SK-N-SH (cell line): ENCODE measurements around the gene FOXP1. TPM values are rescaled to one million over a fixed set of nuclear protein-coding genes. Genes with fewer than 3 reads are reported as not detected.

Experiments
- CTCF ChIA-PET: fragments of 300-600, 350-600 bp; formaldehyde crosslinking; extraction: SDS; loops from one replicate; lab custom pipeline; 2021; lab: Yijun Ruan, JAX
- POLR2A ChIA-PET: fragments of 350-600 bp; sonication (Branson Sonifier 250); formaldehyde crosslinking; extraction: SDS; loops from one replicate; lab custom pipeline; 2020; ENCODE audit warnings: antibody characterized with exemption, inconsistent platforms; lab: Yijun Ruan, JAX
- DNase-seq: peaks from one replicate; pipeline ENCODE4 v3.0.0; 2012
- H2AFZ ChIP-seq: fragments of 200-600 bp; sonication (generic); 2 replicates; pipeline ENCODE4 v1.8.1; 2016; ENCODE audit warnings: antibody characterized with exemption, mild to moderate bottlenecking, low read depth
- H3F3A ChIP-seq: fragments of 200-600 bp; sonication (generic); replicated peaks from 2 replicates; pipeline ENCODE3; 2016; ENCODE audit warnings: antibody characterized with exemption, mild to moderate bottlenecking; ENCODE audit not compliant: insufficient read depth
- H3K27ac ChIP-seq, 2 experiments: fragments of 200-500 bp in 1 of 2; fragments of 200-600 bp in 1 of 2; sonication (Bioruptor generic) in 1 of 2; sonication (generic), shearing (Covaris generic) in 1 of 2; 2 replicates each; pipeline versions ENCODE4 v1.5.1 to v1.6.1; 2014 to 2016; ENCODE audit warnings: low read depth in 2 of 2, inconsistent platforms in 1 of 2, low read length in 1 of 2, mild to moderate bottlenecking in 1 of 2, mixed read lengths in 1 of 2
- H3K27me3 ChIP-seq: fragments of 200-600 bp; sonication (generic), shearing (Covaris generic); 2 replicates; pipeline ENCODE4 v1.6.1; 2016; ENCODE audit warnings: mixed run types; ENCODE audit not compliant: insufficient read depth
- H3K36me3 ChIP-seq, 2 experiments: fragments of 200-500 bp in 1 of 2; fragments of 200-600 bp in 1 of 2; sonication (Bioruptor generic) in 1 of 2; sonication (generic) in 1 of 2; replicated peaks in 1 of 2; 2 replicates each; pipeline versions ENCODE3 to v1.5.1; 2014 to 2016; ENCODE audit warnings: low read length in 1 of 2, mild to moderate bottlenecking in 1 of 2; ENCODE audit not compliant: insufficient read depth in 2 of 2, control insufficient read depth in 1 of 2
- H3K4me1 ChIP-seq, 2 experiments: fragments of 200-500 bp in 1 of 2; fragments of 200-600 bp in 1 of 2; sonication (Bioruptor generic) in 1 of 2; sonication (generic), shearing (Covaris generic) in 1 of 2; 2 replicates each; pipeline versions ENCODE4 v1.5.1 to v1.6.1; 2014 to 2016; ENCODE audit warnings: low read depth in 1 of 2, low read length in 1 of 2, mixed run types in 1 of 2; ENCODE audit not compliant: insufficient read depth in 2 of 2, control insufficient read depth in 1 of 2
- H3K4me2 ChIP-seq: fragments of 200-600 bp; sonication (generic), shearing (Covaris generic); 2 replicates; pipeline ENCODE4 v1.6.1; 2017; ENCODE audit warnings: mixed run types
- H3K4me3 ChIP-seq, 2 experiments: fragments of 200-500 bp in 1 of 2; fragments of 200-600 bp in 1 of 2; sonication (Bioruptor generic) in 1 of 2; sonication (generic), shearing (Covaris generic) in 1 of 2; 2 replicates each; pipeline versions ENCODE4 v1.5.1 to v1.8.1; 2014 to 2016; ENCODE audit warnings: low read depth in 2 of 2, inconsistent platforms in 1 of 2, low read length in 1 of 2, mild to moderate bottlenecking in 1 of 2, mixed read lengths in 1 of 2, moderate library complexity in 1 of 2
- H3K79me2 ChIP-seq: fragments of 200-600 bp; sonication (generic); 2 replicates; pipeline ENCODE4 v1.8.1; 2017; ENCODE audit warnings: mild to moderate bottlenecking; ENCODE audit not compliant: insufficient read depth
- H3K9ac ChIP-seq: fragments of 200-600 bp; sonication (generic); 2 replicates; pipeline ENCODE4 v1.6.1; 2017; ENCODE audit warnings: mixed run types
- H3K9me2 ChIP-seq: fragments of 200-600 bp; sonication (generic); 2 replicates; pipeline ENCODE4 v1.6.1; 2017; ENCODE audit warnings: mixed run types
- H3K9me3 ChIP-seq: fragments of 200-600 bp; sonication (generic); 2 replicates; pipeline ENCODE4 v1.6.1; 2017; ENCODE audit warnings: mixed run types, mild to moderate bottlenecking, moderate library complexity
- H4K20me1 ChIP-seq: fragments of 200-600 bp; sonication (generic); 2 replicates; pipeline ENCODE4 v1.6.1; 2017; ENCODE audit warnings: mild to moderate bottlenecking, mixed run types; ENCODE audit not compliant: insufficient read depth
- CHD2 ChIP-seq: fragments of 150-350 bp; IDR thresholded peaks from 2 replicates; pipeline ENCODE4 v1.6.1; 2018; ENCODE audit warnings: low read length; ENCODE audit not compliant: partially characterized antibody
- ELF1 ChIP-seq: IDR thresholded peaks from 2 replicates; pipeline ENCODE4 v1.4.0; 2012
- EP300 ChIP-seq, 2 experiments: IDR thresholded peaks; 2 replicates each; pipeline versions ENCODE4 v1.4.0 to v1.6.1; 2012; ENCODE audit warnings: borderline replicate concordance in 1 of 2, low read depth in 1 of 2, low read length in 1 of 2
- EZH2phosphoT487 ChIP-seq: fragments of 200-600 bp; sonication (generic); IDR thresholded peaks from 2 replicates; pipeline ENCODE4 v1.6.1; 2017; ENCODE audit warnings: low read depth, mixed run types, mild to moderate bottlenecking, antibody characterized with exemption, moderate library complexity, borderline replicate concordance
- FOXJ3 ChIP-seq: sonication (generic); formaldehyde crosslinking; IDR thresholded peaks from 2 replicates; pipeline ENCODE4 v1.5.1; 2020; ENCODE audit warnings: mild to moderate bottlenecking, missing genetic modification reagents
- GABPA ChIP-seq: IDR thresholded peaks from 2 replicates; pipeline ENCODE4 v1.4.0; 2012; ENCODE audit warnings: low read depth, mild to moderate bottlenecking
- IRF3 ChIP-seq: fragments of 150-350 bp; IDR thresholded peaks from 2 replicates; pipeline ENCODE4 v1.6.1; 2016; ENCODE audit warnings: mild to moderate bottlenecking, low read depth, low read length
- JUND ChIP-seq: IDR thresholded peaks from 2 replicates; pipeline ENCODE4 v1.4.0; 2012
- NFIC ChIP-seq: IDR thresholded peaks from 2 replicates; pipeline ENCODE4 v1.4.0; 2012; ENCODE audit warnings: borderline replicate concordance
- POLR2AphosphoS5 ChIP-seq: IDR thresholded peaks from 2 replicates; pipeline ENCODE4 v1.6.1; 2012; ENCODE audit warnings: low read depth, low read length
- RAD21 ChIP-seq: IDR thresholded peaks from 2 replicates; pipeline ENCODE4 v1.6.1; 2012; ENCODE audit warnings: mild to moderate bottlenecking, low read length
- REST ChIP-seq: IDR thresholded peaks from 2 replicates; pipeline ENCODE4 v1.6.1; 2012; ENCODE audit warnings: mild to moderate bottlenecking, low read depth, low read length, moderate library complexity
- RFX5 ChIP-seq: IDR thresholded peaks from 2 replicates; pipeline ENCODE4 v1.6.1; 2012; ENCODE audit warnings: mild to moderate bottlenecking, improper control_type of control experiment, low read length
- SIN3A ChIP-seq: IDR thresholded peaks from 2 replicates; pipeline ENCODE4 v1.6.1; 2012; ENCODE audit warnings: low read depth, mild to moderate bottlenecking, low read length, moderate library complexity, borderline replicate concordance
- TAF1 ChIP-seq: IDR thresholded peaks from 2 replicates; pipeline ENCODE4 v1.6.1; 2012; ENCODE audit warnings: low read depth, mild to moderate bottlenecking, low read length, moderate library complexity, borderline replicate concordance
- TEAD4 ChIP-seq: IDR thresholded peaks from 2 replicates; pipeline ENCODE4 v1.4.0; 2012; ENCODE audit warnings: mild to moderate bottlenecking, borderline replicate concordance; ENCODE audit not compliant: insufficient read depth
- USF2 ChIP-seq: fragments of 150-350 bp; IDR thresholded peaks from 2 replicates; pipeline ENCODE4 v1.6.1; 2017; ENCODE audit warnings: antibody characterized with exemption, low read length, low read depth, borderline replicate concordance
- WGBS: methylation state at CpG from one replicate; pipeline ENCODE4 v1.1.6; 2017; ENCODE audit warnings: low lambda C conversion rate; 5-methylcytosine and 5-hydroxymethylcytosine counted together
- polyA plus RNA-seq, 3 experiments: library from polyadenylated mRNA; depleted of rRNA; stranded (reverse); fragments of >200 nt; gene quantifications; 2 replicates each; pipeline ENCODE4 v1.2.3, GENCODE V29; 2012

Gene FOXP1
- polyA plus RNA-seq, 1 of the 3 experiments (the other 2 are of a cell fraction), result 8.8 TPM

- Histone ChIP-seq H3K4me2 (no peak overlapping the region), H3K4me1 (peaks cover 0 to 15% of the 10 kb centered on the region in 2 experiments; a peak in 2 of 4 replicates), H2AFZ (no peak overlapping the region), H3K4me3 (no peak overlapping the region), H3K9ac (no peak overlapping the region), H3K36me3 (no peaks in the 10 kb centered on the region), H4K20me1 (no peaks in the 10 kb centered on the region), H3K9me3 (no peaks in the 10 kb centered on the region), H3K27ac (no peak overlapping the region), H3K27me3 (no peaks in the 10 kb centered on the region), H3F3A (no peaks in the 10 kb centered on the region), H3K9me2 (no peaks in the 10 kb centered on the region), H3K79me2 (peaks cover 88% of the 10 kb centered on the region)
- POLR2A ChIA-PET, result no interaction called here
- no peak for TF ChIP-seq IRF3
- TF ChIP-seq REST, result no peak
- no peak for TF ChIP-seq RAD21
- no peak for TF ChIP-seq POLR2AphosphoS5
- TF ChIP-seq CHD2, result no peak
- TF ChIP-seq TAF1, result no peak
- no peak for TF ChIP-seq USF2
- no peak for TF ChIP-seq RFX5
- TF ChIP-seq ELF1, result no peak
- no peak for TF ChIP-seq JUND
- TF ChIP-seq TEAD4, result no peak
- TF ChIP-seq FOXJ3 (CRISPR knock-in tag), result no peak
- no peak for TF ChIP-seq GABPA
- TF ChIP-seq SIN3A, result no peak
- TF ChIP-seq NFIC, result no peak
- TF ChIP-seq EP300 (IDR thresholded peaks at IDR 0.05; ENCODE audit: borderline replicate concordance in 1 of 2, low read depth in 1 of 2, low read length in 1 of 2), result no peak
- no peak for TF ChIP-seq EZH2phosphoT487
- CTCF ChIA-PET, result no interaction called here
- 82% methylated on average over 10 of the region's 10 CpGs for WGBS
- DNase-seq, result no peak
Observed at GRCh38 chr3:71407823-71408222, 175.7 kb downstream of the FOXP1 start.
